GM12864 (cell line): Measurements from ENCODE around the gene TBX4.

Source experiments
- DNase-seq: peaks from one replicate; pipeline ENCODE4 v3.0.0-alpha.2; 2011; ENCODE audit warnings: low read depth
- H3K4me3 ChIP-seq: 2 replicates; pipeline ENCODE4 v1.5.1; 2011; ENCODE audit warnings: mild to moderate bottlenecking, low read depth, low read length, control low read depth
- CTCF ChIP-seq: IDR thresholded peaks from 2 replicates; pipeline ENCODE4 v1.5.1; 2011; ENCODE audit warnings: low read depth, mild to moderate bottlenecking, moderate library complexity, low read length, control low read depth, inconsistent platforms; ENCODE audit errors: missing control alignments

TBX4 gene

DNA sequence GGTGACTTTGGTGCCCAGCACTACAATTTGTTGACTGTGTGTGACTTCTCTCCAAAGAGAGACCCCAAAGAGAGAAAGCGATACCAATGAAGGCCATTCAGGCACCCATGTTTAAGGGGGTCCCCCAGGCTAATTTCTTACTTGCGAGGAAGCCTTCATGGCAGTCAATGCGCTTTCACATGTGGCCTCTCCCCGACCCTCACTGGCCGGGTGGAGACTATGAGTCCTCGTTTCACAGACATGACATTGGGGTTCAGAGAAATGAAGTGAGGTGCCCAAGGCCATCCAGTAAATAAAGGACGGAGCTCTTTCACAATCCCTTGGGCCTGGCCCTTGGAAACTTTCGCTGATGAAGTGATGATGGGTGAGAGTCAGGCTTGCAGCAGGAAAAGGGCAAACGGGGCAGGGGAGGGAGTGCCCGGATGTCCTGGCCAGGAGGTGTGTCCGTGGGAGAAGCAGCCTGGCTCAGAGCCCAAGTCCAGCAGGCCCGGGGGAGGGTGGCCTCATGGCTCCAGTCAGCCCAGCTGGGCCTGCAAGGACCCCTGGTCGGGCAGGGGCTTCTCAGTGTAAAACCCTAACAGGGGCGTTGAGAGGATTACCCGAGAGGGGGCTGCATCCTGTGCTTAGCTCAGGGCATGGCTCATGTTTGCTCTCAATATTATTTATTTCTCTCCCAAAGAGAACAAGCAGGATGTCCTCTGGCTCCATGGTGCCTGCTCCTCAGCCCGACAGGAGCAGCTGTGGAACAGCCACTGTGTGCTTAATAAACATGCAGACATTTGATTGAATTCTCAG lies 37.9 kb upstream of the TBX4 start:
- no peak overlapping the region for H3K4me3 ChIP-seq
- no peak for DNase-seq
- TF ChIP-seq CTCF = no peak

DNA sequence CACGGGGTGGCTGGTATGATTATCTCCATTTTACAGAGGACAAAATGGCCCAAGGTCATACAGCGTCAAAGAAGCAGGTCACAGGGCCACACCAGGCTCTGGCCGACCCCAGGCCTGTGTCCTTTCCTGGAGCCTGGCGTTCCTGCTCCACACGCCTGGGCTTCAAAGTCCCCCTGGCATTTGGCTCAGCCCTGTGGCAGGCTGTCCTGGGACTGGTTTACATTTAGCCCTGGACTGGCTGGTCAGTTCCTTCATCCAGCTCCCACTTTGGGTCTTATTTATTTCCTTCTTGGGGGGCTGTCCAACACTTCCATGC lies 37.3 kb upstream of the TBX4 start:
- no peak for TF ChIP-seq CTCF
- H3K4me3 ChIP-seq = no peak overlapping the region
- DNase-seq = no peak

DNA sequence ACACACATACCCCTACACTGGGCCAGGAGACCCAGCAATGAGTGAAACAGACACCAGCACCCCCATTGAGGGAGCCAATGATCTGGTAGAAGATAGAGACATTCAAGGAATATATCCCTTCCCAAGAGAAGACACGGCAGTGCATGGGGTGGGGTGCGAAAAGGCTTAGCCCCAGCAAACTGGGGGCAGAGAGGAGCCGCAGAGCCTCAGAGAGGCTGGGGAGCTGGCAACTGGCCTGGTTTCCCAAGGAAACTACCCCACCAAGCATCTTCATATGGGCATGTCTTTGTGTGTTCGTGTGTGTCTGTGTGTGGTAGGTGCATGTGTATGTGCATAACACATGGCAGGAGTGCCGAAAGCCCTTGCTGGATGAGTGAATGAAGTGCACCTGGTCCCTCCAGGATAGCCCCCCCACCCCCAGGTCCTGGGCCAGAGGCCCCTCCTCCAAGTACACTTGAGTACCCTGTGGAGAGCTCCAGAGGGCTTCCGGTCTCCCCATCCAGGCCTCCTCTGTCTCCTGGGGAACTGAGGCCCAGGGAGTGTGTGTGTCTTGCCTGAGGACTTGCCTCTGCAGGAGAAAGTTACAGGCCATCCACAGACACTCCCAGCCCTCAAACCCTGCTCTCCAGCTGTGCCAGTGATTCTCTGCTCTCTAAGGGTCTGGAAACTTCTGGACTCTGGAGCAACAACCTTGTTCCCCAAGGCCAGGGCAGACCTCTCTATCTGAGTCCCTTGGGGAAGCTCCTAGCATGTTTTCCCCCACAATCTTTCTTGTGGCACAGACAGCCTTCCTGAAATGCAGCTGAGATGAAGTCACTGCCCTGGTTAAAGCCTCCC lies 36.6 kb upstream of the TBX4 start:
- H3K4me3 ChIP-seq = no peak overlapping the region
- no peak for TF ChIP-seq CTCF
- DNase-seq = no peak

DNA sequence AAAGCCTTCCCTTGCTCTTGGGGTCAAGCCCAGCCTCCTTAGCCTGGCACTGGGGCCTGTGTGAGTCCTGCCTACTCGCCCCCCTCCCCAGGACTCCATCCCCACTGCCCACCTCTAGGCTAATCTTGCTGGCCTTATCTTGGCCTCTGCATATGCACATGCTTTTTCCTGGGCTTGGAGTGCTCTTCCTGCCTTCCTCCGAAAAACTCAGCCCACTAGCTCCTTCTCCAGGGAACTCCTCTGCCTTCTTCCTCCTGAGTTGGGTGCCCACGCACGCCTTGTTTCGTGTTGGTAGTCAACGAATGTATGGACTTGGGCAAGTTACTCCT lies 36.0 kb upstream of the TBX4 start:
- no peak for DNase-seq
- TF ChIP-seq CTCF = no peak
- H3K4me3 ChIP-seq = no peak overlapping the region

- no peak for DNase-seq
- TF ChIP-seq CTCF = peak; percentile 95
Observed at GRCh38 chr17:61416540-61417363, 35.5 kb upstream of the TBX4 start.

DNA sequence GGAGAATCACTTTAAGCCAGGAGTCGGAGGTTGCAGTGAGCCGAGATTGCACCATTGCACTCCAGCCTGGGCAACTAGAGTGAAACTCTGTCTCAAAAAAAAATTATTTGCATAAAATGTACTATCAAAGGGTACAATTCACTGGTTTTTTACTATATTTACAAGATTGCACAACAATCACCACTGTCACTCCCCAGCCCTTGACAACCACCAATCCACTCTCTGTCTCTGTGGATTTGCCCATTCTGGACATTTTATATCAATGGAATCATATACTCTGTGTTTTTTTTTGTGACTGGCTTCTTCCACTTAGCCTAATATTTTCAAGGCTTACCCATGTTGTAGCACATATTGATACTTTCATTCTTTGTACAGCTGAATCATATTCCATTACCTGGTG lies 33.8 kb upstream of the TBX4 start:
- TF ChIP-seq CTCF = no peak
- H3K4me3 ChIP-seq = no peak overlapping the region
- no peak for DNase-seq

More at GRCh38 chr17:61416540-61417363, 35.5 kb upstream of the TBX4 start:
- no peak overlapping the region for H3K4me3 ChIP-seq
